ENCODE results near the gene RET.

Gene RET

GRCh38 chr10:43119416-43120115, 42.7 kb downstream of the RET start:
- H3K36me3 ChIP-seq (ENCODE audit: control insufficient read depth, insufficient read depth, low read length), result no peaks in the 10 kb centered on the region
- no peak overlapping the region for H3K9ac ChIP-seq
- H3K4me2 ChIP-seq (ENCODE audit: low read length), result no peak overlapping the region
- H3K27ac ChIP-seq, result no peak overlapping the region
- no peak overlapping the region for H2AFZ ChIP-seq
- H3K27me3 ChIP-seq (ENCODE audit: control insufficient read depth, insufficient read depth, low read length), result no peaks in the 10 kb centered on the region
- H3K79me2 ChIP-seq, result no peaks in the 10 kb centered on the region
- TF ChIP-seq, protein P1, sequence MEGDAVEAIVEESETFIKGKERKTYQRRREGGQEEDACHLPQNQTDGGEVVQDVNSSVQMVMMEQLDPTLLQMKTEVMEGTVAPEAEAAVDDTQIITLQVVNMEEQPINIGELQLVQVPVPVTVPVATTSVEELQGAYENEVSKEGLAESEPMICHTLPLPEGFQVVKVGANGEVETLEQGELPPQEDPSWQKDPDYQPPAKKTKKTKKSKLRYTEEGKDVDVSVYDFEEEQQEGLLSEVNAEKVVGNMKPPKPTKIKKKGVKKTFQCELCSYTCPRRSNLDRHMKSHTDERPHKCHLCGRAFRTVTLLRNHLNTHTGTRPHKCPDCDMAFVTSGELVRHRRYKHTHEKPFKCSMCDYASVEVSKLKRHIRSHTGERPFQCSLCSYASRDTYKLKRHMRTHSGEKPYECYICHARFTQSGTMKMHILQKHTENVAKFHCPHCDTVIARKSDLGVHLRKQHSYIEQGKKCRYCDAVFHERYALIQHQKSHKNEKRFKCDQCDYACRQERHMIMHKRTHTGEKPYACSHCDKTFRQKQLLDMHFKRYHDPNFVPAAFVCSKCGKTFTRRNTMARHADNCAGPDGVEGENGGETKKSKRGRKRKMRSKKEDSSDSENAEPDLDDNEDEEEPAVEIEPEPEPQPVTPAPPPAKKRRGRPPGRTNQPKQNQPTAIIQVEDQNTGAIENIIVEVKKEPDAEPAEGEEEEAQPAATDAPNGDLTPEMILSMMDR (IDR thresholded peaks at IDR 0.05), result no peak
- H3K4me3 ChIP-seq (ENCODE audit: low read depth, low read length), result no peak overlapping the region
- H3K9me3 ChIP-seq (ENCODE audit: control insufficient read depth, low read length), result no peaks in the 10 kb centered on the region
- no peaks in the 10 kb centered on the region for H3K4me1 ChIP-seq

- Histone ChIP-seq H3K27me3 (ENCODE audit: control insufficient read depth, insufficient read depth, low read length) (no peaks in the 10 kb centered on the region), H3K4me2 (ENCODE audit: low read length) (no peak overlapping the region), H3K9ac (no peak overlapping the region), H3K36me3 (ENCODE audit: control insufficient read depth, insufficient read depth, low read length) (no peaks in the 10 kb centered on the region), H3K79me2 (no peaks in the 10 kb centered on the region), H3K27ac (no peak overlapping the region), H3K4me1 (no peaks in the 10 kb centered on the region), H2AFZ (no peak overlapping the region), H3K4me3 (ENCODE audit: low read depth, low read length) (no peak overlapping the region), H3K9me3 (ENCODE audit: control insufficient read depth, low read length) (no peaks in the 10 kb centered on the region)
- TF ChIP-seq, protein P1 (IDR thresholded peaks at IDR 0.05), result no peak
Measured at GRCh38 chr10:43120116-43120928, 43.5 kb downstream of the RET start.

- no peak overlapping the region for H3K9ac ChIP-seq
- no peak overlapping the region for H3K4me3 ChIP-seq (ENCODE audit: low read depth, low read length)
- no peak overlapping the region for H3K4me2 ChIP-seq (ENCODE audit: low read length)
- H2AFZ ChIP-seq, result no peak overlapping the region
- H3K27me3 ChIP-seq (ENCODE audit: control insufficient read depth, insufficient read depth, low read length), result no peaks in the 10 kb centered on the region
- no peak overlapping the region for H3K27ac ChIP-seq
- no peaks in the 10 kb centered on the region for H3K36me3 ChIP-seq (ENCODE audit: control insufficient read depth, insufficient read depth, low read length)
- no peaks in the 10 kb centered on the region for H3K9me3 ChIP-seq (ENCODE audit: control insufficient read depth, low read length)
- TF ChIP-seq, protein P1 (IDR thresholded peaks at IDR 0.05), result no peak
- H3K79me2 ChIP-seq, result no peaks in the 10 kb centered on the region
- no peaks in the 10 kb centered on the region for H3K4me1 ChIP-seq
Measured at GRCh38 chr10:43120929-43121314, 44.1 kb downstream of the RET start.

DNA sequence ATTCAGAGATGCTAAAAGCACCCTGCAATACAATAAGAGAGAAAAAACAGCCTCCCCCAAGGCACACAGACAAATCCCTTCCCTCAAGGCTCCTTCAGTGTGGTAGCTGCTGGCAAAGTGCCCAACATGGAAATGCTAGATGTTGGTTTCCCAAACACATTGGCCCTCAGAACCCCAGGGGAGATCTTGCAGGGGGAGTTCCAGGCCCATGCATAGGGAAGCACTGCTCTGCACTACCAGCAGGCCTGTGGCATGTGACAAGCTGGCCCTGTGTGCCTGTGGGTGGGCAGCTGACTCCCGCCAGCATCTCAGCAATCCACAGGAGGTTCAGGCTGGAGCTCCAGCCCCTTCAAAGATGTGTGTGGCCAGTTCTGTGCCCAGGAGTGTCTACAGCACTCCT, 44.6 kb downstream of the RET start:
- Histone ChIP-seq H3K36me3 (ENCODE audit: control insufficient read depth, insufficient read depth, low read length) (no peaks in the 10 kb centered on the region), H3K9ac (no peak overlapping the region), H3K9me3 (ENCODE audit: control insufficient read depth, low read length) (no peaks in the 10 kb centered on the region), H3K27me3 (ENCODE audit: control insufficient read depth, insufficient read depth, low read length) (no peaks in the 10 kb centered on the region), H3K4me1 (no peaks in the 10 kb centered on the region), H3K27ac (no peak overlapping the region), H3K4me2 (ENCODE audit: low read length) (no peak overlapping the region), H3K4me3 (ENCODE audit: low read depth, low read length) (no peak overlapping the region), H3K79me2 (no peaks in the 10 kb centered on the region), H2AFZ (no peak overlapping the region)
- TF ChIP-seq, protein P1 (IDR thresholded peaks at IDR 0.05), result no peak
